NB4 (cell line): ENCODE measurements around the gene MGRN1.

Source experiments
- MAX ChIP-seq: IDR thresholded peaks from 2 replicates; pipeline ENCODE4 v1.6.1; 2011; ENCODE audit warnings: low read depth, low read length
- MYC ChIP-seq: IDR thresholded peaks from 2 replicates; pipeline ENCODE4 v1.6.1; 2011; ENCODE audit warnings: low read depth, low read length
- POLR2A ChIP-seq: IDR thresholded peaks from 2 replicates; pipeline ENCODE4 v1.6.1; 2011; ENCODE audit warnings: mild to moderate bottlenecking; ENCODE audit not compliant: insufficient read length; ENCODE audit errors: extremely low read depth
- TF ChIP-seq, protein P1 (sequence below): IDR thresholded peaks from one replicate; pipeline ENCODE4 v1.5.1; 2012; ENCODE audit warnings: low read depth, low read length

DNA sequence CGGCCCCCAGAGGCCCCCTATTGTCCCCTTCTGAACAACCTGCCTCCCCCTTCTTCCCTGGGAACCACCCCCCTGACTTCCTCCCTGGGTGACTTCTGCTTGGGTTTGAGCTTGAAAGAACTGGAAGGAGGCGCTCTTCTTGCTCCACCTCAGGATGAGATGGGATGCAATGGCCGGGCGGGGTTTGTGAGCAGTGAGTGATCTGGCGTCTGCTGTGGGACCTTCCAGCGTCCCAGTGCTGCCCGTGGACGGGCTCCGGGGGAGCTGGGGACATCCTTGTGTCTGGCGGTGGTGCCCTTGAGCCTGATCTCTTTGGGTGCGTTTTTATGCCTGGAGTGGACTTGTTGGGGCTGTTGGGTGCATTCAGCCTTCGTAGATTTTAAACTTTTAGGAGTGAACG lies 11.6 kb downstream of the MGRN1 start:
- TF ChIP-seq, protein P1, sequence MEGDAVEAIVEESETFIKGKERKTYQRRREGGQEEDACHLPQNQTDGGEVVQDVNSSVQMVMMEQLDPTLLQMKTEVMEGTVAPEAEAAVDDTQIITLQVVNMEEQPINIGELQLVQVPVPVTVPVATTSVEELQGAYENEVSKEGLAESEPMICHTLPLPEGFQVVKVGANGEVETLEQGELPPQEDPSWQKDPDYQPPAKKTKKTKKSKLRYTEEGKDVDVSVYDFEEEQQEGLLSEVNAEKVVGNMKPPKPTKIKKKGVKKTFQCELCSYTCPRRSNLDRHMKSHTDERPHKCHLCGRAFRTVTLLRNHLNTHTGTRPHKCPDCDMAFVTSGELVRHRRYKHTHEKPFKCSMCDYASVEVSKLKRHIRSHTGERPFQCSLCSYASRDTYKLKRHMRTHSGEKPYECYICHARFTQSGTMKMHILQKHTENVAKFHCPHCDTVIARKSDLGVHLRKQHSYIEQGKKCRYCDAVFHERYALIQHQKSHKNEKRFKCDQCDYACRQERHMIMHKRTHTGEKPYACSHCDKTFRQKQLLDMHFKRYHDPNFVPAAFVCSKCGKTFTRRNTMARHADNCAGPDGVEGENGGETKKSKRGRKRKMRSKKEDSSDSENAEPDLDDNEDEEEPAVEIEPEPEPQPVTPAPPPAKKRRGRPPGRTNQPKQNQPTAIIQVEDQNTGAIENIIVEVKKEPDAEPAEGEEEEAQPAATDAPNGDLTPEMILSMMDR: no peak
- TF ChIP-seq POLR2A (no peak), MAX (no peak), MYC (no peak)
